C4-2B (cell line): ENCODE results near the gene LSM12.

Source experiments
- ZFX ChIP-seq: fragments of 450-650 bp; IDR thresholded peaks from 2 replicates; pipeline ENCODE4 v1.6.1; 2017
- TF ChIP-seq, protein P1 (sequence below): fragments of 450-650 bp; conservative IDR thresholded peaks from 2 replicates; pipeline ENCODE4 v1.5.1; 2017; ENCODE audit warnings: mild to moderate bottlenecking

DNA sequence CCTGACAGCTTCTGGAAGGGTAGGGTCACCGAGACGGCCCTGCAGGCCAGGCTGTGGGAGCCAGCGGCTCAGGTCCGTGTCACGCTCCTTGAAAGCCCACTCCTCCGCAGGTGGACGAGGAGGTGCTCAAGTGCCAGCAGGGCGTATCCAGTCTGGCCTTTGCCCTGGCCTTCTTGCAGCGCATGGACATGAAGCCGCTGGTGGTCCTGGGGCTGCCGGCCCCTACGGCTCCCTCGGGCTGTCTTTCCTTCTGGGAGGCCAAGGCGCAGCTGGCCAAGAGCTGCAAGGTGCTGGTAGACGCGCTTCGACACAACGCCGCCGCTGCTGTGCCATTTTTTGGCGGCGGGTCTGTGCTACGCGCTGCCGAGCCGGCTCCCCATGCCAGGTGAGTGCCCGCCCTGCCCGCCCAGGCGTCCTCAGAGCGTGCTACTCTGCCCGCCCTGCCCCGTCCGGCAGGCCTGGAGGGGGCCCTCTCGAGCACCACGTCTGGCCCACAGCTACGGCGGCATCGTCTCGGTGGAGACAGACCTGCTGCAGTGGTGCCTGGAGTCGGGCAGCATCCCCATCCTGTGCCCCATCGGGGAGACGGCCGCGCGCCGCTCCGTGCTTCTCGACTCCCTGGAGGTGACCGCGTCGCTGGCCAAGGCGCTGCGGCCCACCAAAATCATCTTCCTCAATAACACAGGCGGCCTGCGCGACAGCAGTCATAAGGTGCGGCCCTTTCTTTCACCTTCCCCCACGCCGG lies 60.8 kb downstream of the LSM12 start:
- TF ChIP-seq, protein P1, sequence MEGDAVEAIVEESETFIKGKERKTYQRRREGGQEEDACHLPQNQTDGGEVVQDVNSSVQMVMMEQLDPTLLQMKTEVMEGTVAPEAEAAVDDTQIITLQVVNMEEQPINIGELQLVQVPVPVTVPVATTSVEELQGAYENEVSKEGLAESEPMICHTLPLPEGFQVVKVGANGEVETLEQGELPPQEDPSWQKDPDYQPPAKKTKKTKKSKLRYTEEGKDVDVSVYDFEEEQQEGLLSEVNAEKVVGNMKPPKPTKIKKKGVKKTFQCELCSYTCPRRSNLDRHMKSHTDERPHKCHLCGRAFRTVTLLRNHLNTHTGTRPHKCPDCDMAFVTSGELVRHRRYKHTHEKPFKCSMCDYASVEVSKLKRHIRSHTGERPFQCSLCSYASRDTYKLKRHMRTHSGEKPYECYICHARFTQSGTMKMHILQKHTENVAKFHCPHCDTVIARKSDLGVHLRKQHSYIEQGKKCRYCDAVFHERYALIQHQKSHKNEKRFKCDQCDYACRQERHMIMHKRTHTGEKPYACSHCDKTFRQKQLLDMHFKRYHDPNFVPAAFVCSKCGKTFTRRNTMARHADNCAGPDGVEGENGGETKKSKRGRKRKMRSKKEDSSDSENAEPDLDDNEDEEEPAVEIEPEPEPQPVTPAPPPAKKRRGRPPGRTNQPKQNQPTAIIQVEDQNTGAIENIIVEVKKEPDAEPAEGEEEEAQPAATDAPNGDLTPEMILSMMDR, result no peak
- TF ChIP-seq ZFX, result no peak
